K562 treated with DMSO at 1 percent for 12 hours (cell line): ENCODE results near the gene OR10J4. TPM values are rescaled to one million over a fixed set of nuclear protein-coding genes. Genes with fewer than 3 reads are reported as not detected.

Source experiments
- total RNA-seq: library from RNA; unstranded; fragments of 300-600 nt; gene quantifications from 2 replicates; pipeline ENCODE4 v1.2.3, GENCODE V29; 2022; ENCODE audit not compliant: insufficient read depth

OR10J4 gene
- total RNA-seq = not detected in 2 replicates

DNA sequence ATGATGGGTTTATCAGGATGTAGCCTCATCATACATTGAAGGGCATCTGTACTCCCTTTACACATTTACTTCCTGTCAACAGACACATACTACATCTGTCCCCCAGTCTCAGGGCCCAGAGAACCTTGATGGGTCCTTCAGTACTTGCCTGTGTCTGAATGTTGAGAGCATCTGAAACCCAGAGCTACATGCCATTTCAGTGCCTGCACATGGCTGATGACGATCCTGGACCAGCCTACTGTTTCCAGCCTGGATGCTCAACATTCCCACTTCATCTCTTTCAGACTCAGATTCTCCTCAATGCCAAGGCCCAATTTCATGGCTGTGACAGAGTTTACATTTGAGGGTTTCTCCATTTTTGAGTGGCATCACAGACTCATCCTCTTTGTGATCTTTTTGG, at the start of gene OR10J4:
OR10J4 (plus strand) TSS at position 301 of the 400 bp plus-strand sequence.

DNA sequence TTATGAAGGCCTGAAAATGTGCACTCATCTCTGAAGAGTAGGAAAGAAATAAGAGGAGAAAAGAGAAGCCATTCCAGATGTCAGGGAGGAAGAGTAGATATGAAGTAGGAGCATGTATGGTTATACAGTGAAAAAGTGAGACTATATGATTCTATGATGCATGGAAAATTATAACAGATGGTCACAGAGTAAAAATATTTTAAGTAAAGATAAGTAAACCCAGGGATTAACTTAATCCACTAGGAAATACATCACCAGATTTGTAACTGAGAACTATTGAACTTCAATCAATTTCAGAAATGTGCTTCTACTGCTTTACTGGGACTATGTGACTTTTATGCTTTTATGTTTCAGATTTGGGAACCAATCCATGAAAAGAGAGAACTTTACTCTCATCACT, 7.4 kb downstream of the OR10J4 start, which contains the start of gene OR10J1:
OR10J1 (plus strand) TSS at position 301 of the 400 bp plus-strand sequence; CDS start at position 371, 70 bp downstream.

Other genes starting within 250 kb of the OR10J4 start
- not detected in 2 replicates for gene ACKR1, start 227.3 kb upstream of the OR10J4 start, total RNA-seq
- not detected in 2 replicates for gene FCER1A, start 129.9 kb upstream of the OR10J4 start, total RNA-seq
- gene OR10J1, start 7.5 kb downstream of the OR10J4 start, total RNA-seq = not detected in 2 replicates
- not detected in 2 replicates for gene OR10J5, start 103.8 kb downstream of the OR10J4 start, total RNA-seq
- gene APCS, start 155.6 kb downstream of the OR10J4 start, total RNA-seq = not detected in 2 replicates